Nephron progenitor cell (in vitro differentiated cells): ENCODE measurements around the gene MAGI1.

ENCODE experiments used
- DNase-seq: peaks from one replicate; pipeline ENCODE4 v3.0.0; 2021
- H3K27ac Mint-ChIP-seq: 2 replicates; pipeline ENCODE4 v1.8.0; 2021; ENCODE audit warnings: mild to moderate bottlenecking, moderate library complexity, mixed read lengths
- H3K27me3 Mint-ChIP-seq: 2 replicates; pipeline ENCODE4 v1.8.0; 2021; ENCODE audit warnings: mild to moderate bottlenecking, low read depth, mixed read lengths; ENCODE audit not compliant: poor library complexity
- H3K36me3 Mint-ChIP-seq: 2 replicates; pipeline ENCODE4 v1.8.0; 2021; ENCODE audit warnings: low read depth, mixed read lengths
- H3K4me1 Mint-ChIP-seq: 2 replicates; pipeline ENCODE4 v1.8.0; 2021; ENCODE audit warnings: mixed read lengths
- H3K4me3 Mint-ChIP-seq: 2 replicates; pipeline ENCODE4 v1.8.0; 2021; ENCODE audit warnings: mild to moderate bottlenecking, moderate library complexity, mixed read lengths
- H3K9me3 Mint-ChIP-seq: 2 replicates; pipeline ENCODE4 v1.8.0; 2021; ENCODE audit warnings: mild to moderate bottlenecking, moderate library complexity, mixed read lengths
- CTCF ChIP-seq: fragments of 200-600 bp; sonication (generic); IDR thresholded peaks from 2 replicates; pipeline ENCODE4 v1.5.0; 2021; ENCODE audit warnings: antibody characterized with exemption

MAGI1 gene

GRCh38 chr3:65702202-65702601 lies 336.5 kb downstream of the MAGI1 start:
- peak; percentile 25 for DNase-seq
- peak overlapping the region; percentile 43 for H3K27ac Mint-ChIP-seq
- TF ChIP-seq CTCF = no peak
- peaks cover 4% of the 10 kb centered on the region for H3K27me3 Mint-ChIP-seq
- peaks cover 4% of the 10 kb centered on the region for H3K36me3 Mint-ChIP-seq
- peaks cover 54% of the 10 kb centered on the region for H3K4me1 Mint-ChIP-seq
- peaks cover 14% of the 10 kb centered on the region for H3K9me3 Mint-ChIP-seq
- H3K4me3 Mint-ChIP-seq = peak overlapping the region; percentile 37

GRCh38 chr3:65701516-65701915 lies 337.2 kb downstream of the MAGI1 start:
- H3K27me3 Mint-ChIP-seq = peaks cover 4% of the 10 kb centered on the region

GRCh38 chr3:65689436-65689835 lies 349.3 kb downstream of the MAGI1 start:
- H3K4me3 Mint-ChIP-seq = no peak overlapping the region
- H3K27ac Mint-ChIP-seq = no peak overlapping the region
- no peaks in the 10 kb centered on the region for H3K9me3 Mint-ChIP-seq
- DNase-seq = no peak
- no peaks in the 10 kb centered on the region for H3K27me3 Mint-ChIP-seq
- H3K4me1 Mint-ChIP-seq = peaks cover 36% of the 10 kb centered on the region
- TF ChIP-seq CTCF = no peak
- peaks cover 3% of the 10 kb centered on the region for H3K36me3 Mint-ChIP-seq

More at GRCh38 chr3:65701516-65701915, 337.2 kb downstream of the MAGI1 start:
- Mint-ChIP-seq H3K27ac (no peak overlapping the region), H3K36me3 (peaks cover 4% of the 10 kb centered on the region), H3K9me3 (peaks cover 18% of the 10 kb centered on the region), H3K4me3 (no peak overlapping the region), H3K4me1 (peaks cover 50% of the 10 kb centered on the region)
- TF ChIP-seq CTCF = no peak
- DNase-seq = no peak

GRCh38 chr3:65687741-65688140 lies 351.0 kb downstream of the MAGI1 start:
- H3K4me3 Mint-ChIP-seq = no peak overlapping the region
- H3K4me1 Mint-ChIP-seq = peaks cover 36% of the 10 kb centered on the region
- peaks cover 7% of the 10 kb centered on the region for H3K36me3 Mint-ChIP-seq
- no peak for TF ChIP-seq CTCF
- H3K27ac Mint-ChIP-seq = no peak overlapping the region
- H3K9me3 Mint-ChIP-seq = no peaks in the 10 kb centered on the region
- no peak for DNase-seq
- no peaks in the 10 kb centered on the region for H3K27me3 Mint-ChIP-seq

GRCh38 chr3:65685621-65686235 lies 353.0 kb downstream of the MAGI1 start:
- Mint-ChIP-seq H3K27ac (peak overlapping the region; percentile 71), H3K36me3 (peaks cover 7% of the 10 kb centered on the region), H3K27me3 (no peaks in the 10 kb centered on the region), H3K4me1 (peaks cover 36% of the 10 kb centered on the region), H3K4me3 (no peak overlapping the region), H3K9me3 (no peaks in the 10 kb centered on the region)
- no peak for DNase-seq
- TF ChIP-seq CTCF = no peak

- Mint-ChIP-seq H3K4me3 (no peak overlapping the region), H3K9me3 (no peaks in the 10 kb centered on the region), H3K27me3 (no peaks in the 10 kb centered on the region), H3K36me3 (peaks cover 4% of the 10 kb centered on the region), H3K27ac (peak overlapping the region; percentile 3), H3K4me1 (peaks cover 29% of the 10 kb centered on the region)
- DNase-seq = no peak
- no peak for TF ChIP-seq CTCF
Observed at GRCh38 chr3:65678516-65678915, 360.2 kb downstream of the MAGI1 start.
